Mesendoderm (in vitro differentiated cells): Measurements from ENCODE around the gene MGAT5. TPM values are rescaled to one million over a fixed set of nuclear protein-coding genes. Genes with fewer than 3 reads are reported as not detected.
A peak's percentile ranks its signal among the peaks of the same experiment; 100 is the strongest.

Source experiments
- DNase-seq: peaks from one replicate; pipeline ENCODE4 v3.0.0; 2013
- H2AK5ac ChIP-seq: 2 replicates; pipeline ENCODE4 v1.6.1; 2013; ENCODE audit warnings: low read length, inconsistent platforms
- H2BK120ac ChIP-seq: 2 replicates; pipeline ENCODE4 v1.6.1; 2013; ENCODE audit warnings: low read depth, mild to moderate bottlenecking, low read length, moderate library complexity, mixed read lengths
- H2BK15ac ChIP-seq: replicated peaks from 2 replicates; pipeline ENCODE4 v1.6.1; 2013; ENCODE audit warnings: low read depth, mild to moderate bottlenecking, moderate library complexity
- H2BK5ac ChIP-seq: 2 replicates; pipeline ENCODE4 v1.6.1; 2013; ENCODE audit warnings: low read length, inconsistent platforms
- H3K18ac ChIP-seq: 2 replicates; pipeline ENCODE4 v1.6.1; 2013; ENCODE audit warnings: mild to moderate bottlenecking, low read length, mixed read lengths
- H3K23ac ChIP-seq: one replicate; pipeline ENCODE4 v1.6.1; 2013; ENCODE audit warnings: low read length
- H3K27ac ChIP-seq: 2 replicates; pipeline ENCODE4 v1.5.1; 2013; ENCODE audit warnings: low read depth, mild to moderate bottlenecking, inconsistent platforms, low read length, moderate library complexity
- H3K27me3 ChIP-seq: 2 replicates; pipeline ENCODE4 v1.6.1; 2013; ENCODE audit warnings: low read length, control low read depth, mild to moderate bottlenecking, inconsistent platforms; ENCODE audit not compliant: insufficient read depth, poor library complexity
- H3K36me3 ChIP-seq: 2 replicates; pipeline ENCODE4 v1.6.1; 2013; ENCODE audit warnings: low read length, inconsistent platforms; ENCODE audit not compliant: control insufficient read depth, insufficient read depth
- H3K4ac ChIP-seq: one replicate; pipeline ENCODE4 v1.6.1; 2013; ENCODE audit warnings: low read depth, mild to moderate bottlenecking, low read length, moderate library complexity
- H3K4me1 ChIP-seq: 2 replicates; pipeline ENCODE4 v1.6.1; 2013; ENCODE audit warnings: low read depth, low read length, inconsistent platforms; ENCODE audit not compliant: control insufficient read depth
- H3K4me2 ChIP-seq: 2 replicates; pipeline ENCODE4 v1.6.1; 2013; ENCODE audit warnings: low read length
- H3K4me3 ChIP-seq: 2 replicates; pipeline ENCODE4 v1.5.1; 2013; ENCODE audit warnings: mild to moderate bottlenecking, low read length
- H3K56ac ChIP-seq: one replicate; pipeline ENCODE4 v1.6.1; 2013; ENCODE audit warnings: low read length
- H3K79me1 ChIP-seq: 2 replicates; pipeline ENCODE4 v1.6.1; 2013; ENCODE audit warnings: low read length, inconsistent platforms
- H3K79me2 ChIP-seq: 2 replicates; pipeline ENCODE4 v1.6.1; 2013; ENCODE audit warnings: mild to moderate bottlenecking, low read length; ENCODE audit not compliant: control insufficient read depth, insufficient read depth
- H3K9ac ChIP-seq: 2 replicates; pipeline ENCODE4 v1.6.1; 2013; ENCODE audit warnings: low read length, inconsistent platforms
- H4K5ac ChIP-seq: one replicate; pipeline ENCODE4 v1.6.1; 2013; ENCODE audit warnings: low read length
- H4K8ac ChIP-seq: one replicate; pipeline ENCODE4 v1.6.1; 2013; ENCODE audit warnings: low read depth, mild to moderate bottlenecking, control low read depth, low read length, moderate library complexity
- WGBS: extraction: QIAGEN DNeasy Blood & Tissue Kit; methylation state at CpG from one replicate; pipeline ENCODE4 v1.1.7; 2013; ENCODE audit warnings: low lambda C conversion rate, missing lambda C conversion rate; ENCODE audit not compliant: insufficient coverage; ENCODE audit errors: extremely low coverage; 5-methylcytosine and 5-hydroxymethylcytosine counted together
- polyA plus RNA-seq, 2 experiments: library from polyadenylated mRNA; stranded (reverse); fragments of 200-250 nt; gene quantifications; one replicate each; pipeline ENCODE4 v1.2.3, GENCODE V29; 2013

MGAT5 gene
- polyA plus RNA-seq (2013, experiment 1 of 2), result 18.2 TPM
- polyA plus RNA-seq (2013, experiment 2 of 2), result 17.0 TPM

GRCh38 chr2:134253804-134254203, at the start of gene MGAT5:
TSS of gene MGAT5 (plus strand) at chr2:134254072. CDS start at chr2:134254404, 332 bp downstream.
- no peak within 1 kb of the TSS for H3K9ac ChIP-seq
- no peak within 1 kb of the TSS for H3K4me2 ChIP-seq
- no peak within 1 kb of the TSS for H3K18ac ChIP-seq
- no peak within 1 kb of the TSS for H2AK5ac ChIP-seq
- no peak within 1 kb of the TSS for H4K5ac ChIP-seq
- H2BK120ac ChIP-seq, result no peak within 1 kb of the TSS
- H3K27ac ChIP-seq, result no peak within 1 kb of the TSS
- WGBS, result no CpG with 5 or more reads among the region's 4 CpGs
- H3K23ac ChIP-seq, result no peak within 1 kb of the TSS
- H3K79me1 ChIP-seq, result peaks cover 13% of the 10 kb centered on the region
- H4K8ac ChIP-seq, result no peak within 1 kb of the TSS
- peaks cover 1% of the 10 kb centered on the region for H3K36me3 ChIP-seq
- H3K4me1 ChIP-seq, result peaks cover 2% of the 10 kb centered on the region
- no peak within 1 kb of the TSS for H3K56ac ChIP-seq
- no peak within 1 kb of the TSS for H2BK15ac ChIP-seq
- no peaks in the 10 kb centered on the region for H3K79me2 ChIP-seq
- no peak within 1 kb of the TSS for H3K4ac ChIP-seq
- H2BK5ac ChIP-seq, result no peak within 1 kb of the TSS
- H3K4me3 ChIP-seq, result no peak within 1 kb of the TSS
- DNase-seq, result no peak
- H3K27me3 ChIP-seq, result no peaks in the 10 kb centered on the region

GRCh38 chr2:134205087-134205486, 48.8 kb upstream of the MGAT5 start:
- peak overlapping the region; percentile 28 for H3K18ac ChIP-seq
- H3K27ac ChIP-seq, result peak overlapping the region; percentile 64
- no CpG with 5 or more reads among the region's 3 CpGs for WGBS
- H3K79me1 ChIP-seq, result peaks cover 17% of the 10 kb centered on the region
- H3K36me3 ChIP-seq, result no peaks in the 10 kb centered on the region
- peak overlapping the region; percentile 50 for H3K56ac ChIP-seq
- H2BK5ac ChIP-seq, result peak overlapping the region; percentile 13
- no peak overlapping the region for H2BK15ac ChIP-seq
- peaks cover 16% of the 10 kb centered on the region for H3K79me2 ChIP-seq
- H3K9ac ChIP-seq, result no peak overlapping the region
- peak overlapping the region; percentile 75 for H2AK5ac ChIP-seq
- H3K4me2 ChIP-seq, result no peak overlapping the region
- H3K4ac ChIP-seq, result peak overlapping the region; percentile 20
- no peak for DNase-seq
- peaks cover 39% of the 10 kb centered on the region for H3K4me1 ChIP-seq
- no peaks in the 10 kb centered on the region for H3K27me3 ChIP-seq
- H4K8ac ChIP-seq, result no peak overlapping the region
- H3K4me3 ChIP-seq, result no peak overlapping the region
- no peak overlapping the region for H4K5ac ChIP-seq
- H3K23ac ChIP-seq, result peak overlapping the region; percentile 50
- H2BK120ac ChIP-seq, result no peak overlapping the region

GRCh38 chr2:134206031-134206430, 47.8 kb upstream of the MGAT5 start:
- H3K9ac ChIP-seq, result no peak overlapping the region
- H2AK5ac ChIP-seq, result no peak overlapping the region
- H3K79me2 ChIP-seq, result peaks cover 12% of the 10 kb centered on the region
- H2BK5ac ChIP-seq, result no peak overlapping the region
- H2BK15ac ChIP-seq, result no peak overlapping the region
- WGBS, result no CpG with 5 or more reads among the region's 2 CpGs
- no peaks in the 10 kb centered on the region for H3K36me3 ChIP-seq
- peak; percentile 83 for DNase-seq
- H4K8ac ChIP-seq, result no peak overlapping the region
- no peak overlapping the region for H3K18ac ChIP-seq
- no peak overlapping the region for H3K4me3 ChIP-seq
- H4K5ac ChIP-seq, result no peak overlapping the region
- H2BK120ac ChIP-seq, result no peak overlapping the region
- H3K79me1 ChIP-seq, result peaks cover 15% of the 10 kb centered on the region
- H3K23ac ChIP-seq, result no peak overlapping the region
- no peaks in the 10 kb centered on the region for H3K27me3 ChIP-seq
- H3K27ac ChIP-seq, result peak overlapping the region; percentile 39
- H3K4me1 ChIP-seq, result peaks cover 39% of the 10 kb centered on the region
- H3K4me2 ChIP-seq, result no peak overlapping the region
- H3K56ac ChIP-seq, result peak overlapping the region; percentile 50
- no peak overlapping the region for H3K4ac ChIP-seq

- Histone ChIP-seq H2BK120ac (no peak overlapping the region), H3K36me3 (no peaks in the 10 kb centered on the region), H3K79me1 (peaks cover 15% of the 10 kb centered on the region), H4K5ac (no peak overlapping the region), H3K9ac (peak overlapping the region; percentile 11), H2BK15ac (no peak overlapping the region), H3K4me3 (no peak overlapping the region), H3K56ac (peak overlapping the region; percentile 64), H3K79me2 (peaks cover 9% of the 10 kb centered on the region), H4K8ac (no peak overlapping the region), H3K4me1 (peaks cover 37% of the 10 kb centered on the region), H2AK5ac (peak overlapping the region; percentile 68), H2BK5ac (peak overlapping the region; percentile 31), H3K27ac (peak overlapping the region; percentile 39), H3K18ac (no peak overlapping the region), H3K27me3 (no peaks in the 10 kb centered on the region), H3K23ac (no peak overlapping the region), H3K4ac (no peak overlapping the region), H3K4me2 (no peak overlapping the region)
- no CpG with 5 or more reads among the region's 5 CpGs for WGBS
- peak; percentile 48 for DNase-seq
These were observed 47.3 kb upstream of the MGAT5 start for GRCh38 chr2:134206573-134206972.

GRCh38 chr2:134207589-134208209, 46.2 kb upstream of the MGAT5 start:
- peaks cover 16% of the 10 kb centered on the region for H3K79me1 ChIP-seq
- WGBS, result no CpG with 5 or more reads among the region's 5 CpGs
- H3K56ac ChIP-seq, result no peak overlapping the region
- peaks cover 31% of the 10 kb centered on the region for H3K4me1 ChIP-seq
- peaks cover 9% of the 10 kb centered on the region for H3K79me2 ChIP-seq
- no peak overlapping the region for H4K5ac ChIP-seq
- peak; percentile 93 for DNase-seq
- no peak overlapping the region for H4K8ac ChIP-seq
- no peak overlapping the region for H3K4ac ChIP-seq
- H2AK5ac ChIP-seq, result no peak overlapping the region
- no peak overlapping the region for H3K4me2 ChIP-seq
- no peak overlapping the region for H3K4me3 ChIP-seq
- H3K36me3 ChIP-seq, result no peaks in the 10 kb centered on the region
- no peak overlapping the region for H3K27ac ChIP-seq
- H2BK5ac ChIP-seq, result no peak overlapping the region
- H2BK120ac ChIP-seq, result no peak overlapping the region
- H2BK15ac ChIP-seq, result no peak overlapping the region
- no peak overlapping the region for H3K18ac ChIP-seq
- H3K23ac ChIP-seq, result no peak overlapping the region
- no peaks in the 10 kb centered on the region for H3K27me3 ChIP-seq
- no peak overlapping the region for H3K9ac ChIP-seq

- no peak overlapping the region for H4K5ac ChIP-seq
- H2BK15ac ChIP-seq, result no peak overlapping the region
- no peak overlapping the region for H3K4ac ChIP-seq
- no peak overlapping the region for H4K8ac ChIP-seq
- H3K4me2 ChIP-seq, result no peak overlapping the region
- H3K27me3 ChIP-seq, result no peaks in the 10 kb centered on the region
- DNase-seq, result no peak
- no peak overlapping the region for H3K56ac ChIP-seq
- peaks cover 27% of the 10 kb centered on the region for H3K4me1 ChIP-seq
- H3K36me3 ChIP-seq, result no peaks in the 10 kb centered on the region
- H3K23ac ChIP-seq, result no peak overlapping the region
- H3K79me1 ChIP-seq, result peaks cover 17% of the 10 kb centered on the region
- no peak overlapping the region for H3K18ac ChIP-seq
- H3K9ac ChIP-seq, result no peak overlapping the region
- WGBS, result no CpG with 5 or more reads among the region's 2 CpGs
- H2BK120ac ChIP-seq, result no peak overlapping the region
- H3K27ac ChIP-seq, result no peak overlapping the region
- H3K4me3 ChIP-seq, result no peak overlapping the region
- no peak overlapping the region for H2BK5ac ChIP-seq
- H2AK5ac ChIP-seq, result no peak overlapping the region
- peaks cover 12% of the 10 kb centered on the region for H3K79me2 ChIP-seq
These were observed 45.0 kb upstream of the MGAT5 start for GRCh38 chr2:134208825-134209224.
